D341Med (cell line): ENCODE measurements around the gene CPNE5.

Experiments
- DNase-seq: peaks from one replicate; pipeline ENCODE4 v3.0.0; 2012; ENCODE audit warnings: low spot score

Gene CPNE5

GRCh38 chr6:36838896-36839748 lies at the start of gene CPNE5:
Gene CPNE5 (minus strand): TSS chr6:36839444. CDS start chr6:36839377, 67 bp downstream.
- DNase-seq: no peak

GRCh38 chr6:36888115-36888643 lies 48.9 kb upstream of the CPNE5 start:
- no peak for DNase-seq

GRCh38 chr6:36886950-36887618 lies 47.8 kb upstream of the CPNE5 start:
- DNase-seq: no peak

GRCh38 chr6:36885461-36886401 lies 46.5 kb upstream of the CPNE5 start, which contains the start of gene C6orf89:
Gene C6orf89 (plus strand): TSS chr6:36885952. CDS start chr6:36899445, 13,493 bp downstream.
- peak; percentile 92 for DNase-seq

GRCh38 chr6:36884610-36885009 lies 45.4 kb upstream of the CPNE5 start:
- no peak for DNase-seq

- no peak for DNase-seq
Observed at GRCh38 chr6:36875250-36875633, 36.0 kb upstream of the CPNE5 start.

- DNase-seq: peak; percentile 92
Observed at GRCh38 chr6:36874443-36875249, 35.4 kb upstream of the CPNE5 start, which contains the start of gene PPIL1. Gene PPIL1 (minus strand): TSS chr6:36874803. CDS start chr6:36874772, 31 bp downstream.

- DNase-seq: no peak
Observed at GRCh38 chr6:36873612-36874442, 34.6 kb upstream of the CPNE5 start.

- DNase-seq: no peak
Observed at GRCh38 chr6:36873115-36873514, 33.9 kb upstream of the CPNE5 start.

- DNase-seq: no peak
Observed at GRCh38 chr6:36871686-36872085, 32.4 kb upstream of the CPNE5 start.

GRCh38 chr6:36867471-36868224 lies 28.4 kb upstream of the CPNE5 start:
- DNase-seq: no peak

- DNase-seq: no peak
Observed at GRCh38 chr6:36865835-36866234, 26.6 kb upstream of the CPNE5 start.

- no peak for DNase-seq
Observed at GRCh38 chr6:36863670-36864540, 24.7 kb upstream of the CPNE5 start.

GRCh38 chr6:36862848-36863382 lies 23.7 kb upstream of the CPNE5 start:
- no peak for DNase-seq

- DNase-seq: no peak
Observed at GRCh38 chr6:36862164-36862847, 23.1 kb upstream of the CPNE5 start.

- DNase-seq: no peak
Observed at GRCh38 chr6:36860126-36860525, 20.9 kb upstream of the CPNE5 start.

GRCh38 chr6:36858407-36858981 lies 19.2 kb upstream of the CPNE5 start:
- peak; percentile 10 for DNase-seq
